BJ (cell line): ENCODE results near the gene CAV2. TPM values are rescaled to one million over a fixed set of nuclear protein-coding genes. Genes with fewer than 3 reads are reported as not detected.

Source experiments
- CTCF ChIA-PET: fragments of 350-600 bp; formaldehyde crosslinking; extraction: SDS; loops from one replicate; lab custom pipeline; 2021; ENCODE audit warnings: antibody characterized with exemption, inconsistent platforms; lab: Yijun Ruan, JAX
- POLR2A ChIA-PET: fragments of 300-600 bp; sonication (Branson Sonifier 250); formaldehyde crosslinking; extraction: SDS; loops from one replicate; lab custom pipeline; 2021; ENCODE audit warnings: antibody characterized with exemption; lab: Charles Lee
- DNase-seq: peaks from one replicate; pipeline ENCODE4 v3.0.0-alpha.2; 2011; ENCODE audit warnings: low read depth
- H3K27me3 ChIP-seq: 2 replicates; pipeline ENCODE4 v1.6.0; 2011; ENCODE audit warnings: low read length; ENCODE audit not compliant: control insufficient read depth, insufficient read depth
- H3K36me3 ChIP-seq: 2 replicates; pipeline ENCODE4 v1.5.1; 2011; ENCODE audit warnings: low read length; ENCODE audit not compliant: control insufficient read depth, insufficient read depth
- H3K4me3 ChIP-seq: 2 replicates; pipeline ENCODE4 v1.5.1; 2011; ENCODE audit warnings: low read depth, mild to moderate bottlenecking, control low read depth, low read length
- CTCF ChIP-seq: IDR thresholded peaks from 2 replicates; pipeline ENCODE4 v1.5.1; 2011; ENCODE audit warnings: low read depth, mild to moderate bottlenecking, control low read depth, inconsistent platforms, low read length, moderate library complexity; ENCODE audit not compliant: insufficient read depth
- polyA plus RNA-seq: library from polyadenylated mRNA; depleted of rRNA; stranded (reverse); fragments of >200 nt; gene quantifications from 2 replicates; pipeline ENCODE4 v1.2.3, GENCODE V29; 2011

CAV2 gene
- polyA plus RNA-seq, 1 experiment = 245 TPM

- Histone ChIP-seq H3K27me3 (no peaks in the 10 kb centered on the region), H3K4me3 (no peak overlapping the region), H3K36me3 (peaks cover 6% of the 10 kb centered on the region)
- no peak for DNase-seq
- no peak for TF ChIP-seq CTCF
- ChIA-PET CTCF (interaction anchor here (1.4 to 4.4 kb wide), 2 partner anchors 16 to 39 kb away, joined by 3 to 22 read pairs; no protein-coding TSS in a partner anchor), POLR2A (no interaction called here)
Observed at GRCh38 chr7:116542618-116543017, 43.1 kb downstream of the CAV2 start.

GRCh38 chr7:116543664-116544063 lies 44.1 kb downstream of the CAV2 start:
- no peaks in the 10 kb centered on the region for H3K27me3 ChIP-seq
- TF ChIP-seq CTCF = no peak
- H3K4me3 ChIP-seq = no peak overlapping the region
- peaks cover 6% of the 10 kb centered on the region for H3K36me3 ChIP-seq
- ChIA-PET POLR2A (interaction anchor here (0.6 kb wide), 1 partner anchor 15 kb away, joined by 3 read pairs; no protein-coding TSS in a partner anchor), CTCF (interaction anchor here (0.9 to 4.4 kb wide), 4 partner anchors 17 to 234 kb away, joined by 3 to 22 read pairs (median 6); no protein-coding TSS in a partner anchor)
- peak; percentile 65 for DNase-seq

- no peak for DNase-seq
- Histone ChIP-seq H3K27me3 (no peaks in the 10 kb centered on the region), H3K36me3 (peaks cover 4% of the 10 kb centered on the region), H3K4me3 (no peak overlapping the region)
- CTCF ChIA-PET = interaction anchor here (1.6 to 4.4 kb wide), 2 partner anchors 18 to 47 kb away, joined by 8 to 22 read pairs; no protein-coding TSS in a partner anchor
- POLR2A ChIA-PET = no interaction called here
- no peak for TF ChIP-seq CTCF
Observed at GRCh38 chr7:116544487-116544886, 44.9 kb downstream of the CAV2 start.

GRCh38 chr7:116545411-116545993 lies 46.0 kb downstream of the CAV2 start:
- Histone ChIP-seq H3K4me3 (no peak overlapping the region), H3K27me3 (no peaks in the 10 kb centered on the region), H3K36me3 (peaks cover 2% of the 10 kb centered on the region; the same call in 1 of the 2 replicates)
- CTCF ChIA-PET = no interaction called here
- no peak for DNase-seq
- TF ChIP-seq CTCF = no peak
- POLR2A ChIA-PET = interaction anchor here (0.7 kb wide), 1 partner anchor 21 kb away, joined by 3 read pairs; no protein-coding TSS in a partner anchor

GRCh38 chr7:116546054-116546453 lies 46.5 kb downstream of the CAV2 start:
- H3K4me3 ChIP-seq = no peak overlapping the region
- no peaks in the 10 kb centered on the region for H3K27me3 ChIP-seq
- DNase-seq = peak; percentile 71
- ChIA-PET POLR2A (interaction anchor here (0.7 kb wide), 1 partner anchor 21 kb away, joined by 3 read pairs; no protein-coding TSS in a partner anchor), CTCF (interaction anchor here (0.6 to 1.4 kb wide), 4 partner anchors 16 to 104 kb away, joined by 3 to 4 read pairs (median 3); no protein-coding TSS in a partner anchor)
- no peak for TF ChIP-seq CTCF
- peaks cover 4% of the 10 kb centered on the region; the same call in 1 of the 2 replicates for H3K36me3 ChIP-seq
